Sigmoid colon (tissue), 7 donors: Measurements from ENCODE around the gene G3BP2. TPM values are rescaled to one million over a fixed set of nuclear protein-coding genes. Genes with fewer than 3 reads are reported as not detected.

Experiments used
- DNase-seq: peaks from one replicate; pipeline ENCODE4 v3.0.0-alpha.2; 2019
- H3K27ac ChIP-seq, 4 donors: fragments of 200-600 bp; sonication (generic); one replicate each; pipeline ENCODE4 v1.5.1; 2016 to 2019; ENCODE audit warnings: mild to moderate bottlenecking in 1 of 4
- H3K27me3 ChIP-seq, 3 donors: fragments of 200-600 bp; sonication (generic); one replicate each; pipeline ENCODE4 v1.5.1; 2019; ENCODE audit warnings: mild to moderate bottlenecking in 1 of 3
- H3K36me3 ChIP-seq, 4 donors: fragments of 200-600 bp; sonication (generic); one replicate each; pipeline ENCODE4 v1.5.1; 2016 to 2019
- H3K4me1 ChIP-seq, 4 donors: fragments of 200-600 bp; sonication (generic); one replicate each; pipeline ENCODE4 v1.5.1; 2017 to 2019
- H3K4me3 ChIP-seq, 4 donors: fragments of 200-600 bp; sonication (generic); one replicate each; pipeline ENCODE4 v1.5.1; 2017 to 2019; ENCODE audit warnings: mild to moderate bottlenecking in 2 of 4, moderate library complexity in 1 of 4
- H3K9me3 ChIP-seq, 4 donors: fragments of 200-600 bp in 3 of 4; sonication (generic) in 3 of 4; one replicate each; pipeline versions ENCODE4 v1.5.1 to v1.6.1; 2013 to 2019
- CTCF ChIP-seq, 4 experiments: fragments of 450-650 bp in 3 of 4; fragments of 200-600 bp in 1 of 4; IDR thresholded peaks; one replicate each; pipeline ENCODE4 v1.5.1; 2016 to 2019; ENCODE audit warnings: antibody characterized with exemption in 4 of 4, mild to moderate bottlenecking in 3 of 4, moderate library complexity in 2 of 4
- EP300 ChIP-seq, 4 donors: sonication (generic); formaldehyde crosslinking; IDR thresholded peaks; one replicate each; pipeline ENCODE4 v1.6.1; 2017; ENCODE audit warnings: antibody characterized with exemption in 4 of 4
- POLR2A ChIP-seq, 2 donors: fragments of 450-650 bp; IDR thresholded peaks; one replicate each; pipeline ENCODE4 v1.6.1; 2016; ENCODE audit warnings: antibody characterized with exemption in 2 of 2, mild to moderate bottlenecking in 2 of 2, moderate library complexity in 2 of 2
- POLR2AphosphoS5 ChIP-seq, 4 donors: sonication (generic); formaldehyde crosslinking; IDR thresholded peaks; one replicate each; pipeline ENCODE4 v1.6.1; 2017; ENCODE audit warnings: antibody characterized with exemption in 4 of 4
- WGBS, 2 donors: extraction: QIAGEN DNeasy Blood & Tissue Kit; methylation state at CpG; one replicate each; pipeline ENCODE4 v1.1.7; 2013; 5-methylcytosine and 5-hydroxymethylcytosine counted together
- intact Hi-C: fragments of 100-400 bp; cut with DNase I; formaldehyde crosslinking; loops from one replicate; pipeline ENCODE4 v1.15.1; 2023
- polyA plus RNA-seq, 3 donors: library from polyadenylated mRNA; stranded (reverse); fragments of 200-250 nt; gene quantifications; one replicate each; pipeline ENCODE4 v1.2.3, GENCODE V29; 2013
- total RNA-seq, 4 donors: library from RNA; depleted of rRNA; stranded (reverse); fragments of >200 nt; gene quantifications; one replicate each; pipeline ENCODE4 v1.1.0, GENCODE V29; 2016
- donor health status: healthy with polysubstance abuse.
- donor health status: Bipolar disorder and iron deficiency.
- donor health status: healthy.

G3BP2 gene
- total and polyA plus RNA-seq, 7 donors: 60.7 to 141 (median 102) TPM

GRCh38 chr4:75644095-75644494 lies 29.1 kb downstream of the G3BP2 start:
- H3K27ac ChIP-seq: no peak overlapping the region
- H3K4me3 ChIP-seq: no peak overlapping the region
- no peak for TF ChIP-seq EP300 (IDR thresholded peaks at IDR 0.05)
- TF ChIP-seq POLR2A (IDR thresholded peaks at IDR 0.05): no peak
- no peak for TF ChIP-seq POLR2AphosphoS5 (IDR thresholded peaks at IDR 0.05)
- no peak for TF ChIP-seq CTCF (IDR thresholded peaks at IDR 0.05)
- intact Hi-C loops: no loop called here
- no peaks in the 10 kb centered on the region for H3K9me3 ChIP-seq
- H3K36me3 ChIP-seq: peaks cover 18 to 60% (median 34%) of the 10 kb centered on the region in 4 donors
- H3K27me3 ChIP-seq: no peaks in the 10 kb centered on the region
- 56 to 60% methylated on average over 4 of the region's 4 CpGs for WGBS, 2 donors
- no peaks in the 10 kb centered on the region for H3K4me1 ChIP-seq
- DNase-seq: no peak

DNA sequence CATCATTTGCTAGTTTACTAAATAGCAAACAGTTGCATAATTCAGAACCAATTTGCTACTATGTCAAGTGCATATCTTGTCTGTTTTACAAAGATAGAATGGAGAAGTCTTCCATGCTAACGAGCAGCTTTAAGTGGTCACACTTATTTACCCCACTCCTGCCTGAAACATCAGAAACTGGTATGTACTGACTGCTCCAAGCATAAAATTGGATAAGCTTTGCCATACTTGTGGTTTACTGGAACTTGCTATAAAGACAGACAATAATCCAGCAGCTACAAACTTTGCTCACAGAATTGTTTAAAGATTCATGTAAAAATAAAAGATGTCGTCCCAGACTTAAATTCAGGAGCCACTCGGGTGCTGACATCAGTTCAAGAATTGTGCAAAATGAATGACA lies 29.6 kb downstream of the G3BP2 start:
- intact Hi-C loops: no loop called here
- Histone ChIP-seq H3K36me3 (peaks cover 18 to 56% (median 34%) of the 10 kb centered on the region in 4 donors), H3K27me3 (no peaks in the 10 kb centered on the region), H3K4me1 (no peaks in the 10 kb centered on the region), H3K9me3 (no peaks in the 10 kb centered on the region), H3K4me3 (no peak overlapping the region), H3K27ac (no peak overlapping the region)
- 71 to 76% methylated on average over 3 of the region's 3 CpGs for WGBS, 2 donors
- DNase-seq: no peak
- TF ChIP-seq CTCF (IDR thresholded peaks at IDR 0.05) (no peak), EP300 (IDR thresholded peaks at IDR 0.05) (no peak), POLR2AphosphoS5 (IDR thresholded peaks at IDR 0.05) (no peak), POLR2A (IDR thresholded peaks at IDR 0.05) (no peak)

- Histone ChIP-seq H3K27ac (no peak overlapping the region), H3K9me3 (no peaks in the 10 kb centered on the region), H3K27me3 (no peaks in the 10 kb centered on the region), H3K4me3 (no peak overlapping the region), H3K36me3 (peaks cover 0 to 11% (median under 1%) of the 10 kb centered on the region in 4 donors), H3K4me1 (no peaks in the 10 kb centered on the region)
- intact Hi-C loops: no loop called here
- DNase-seq: no peak
- WGBS, 2 donors: 96% methylated on average over 7 of the region's 7 CpGs
- TF ChIP-seq POLR2A (IDR thresholded peaks at IDR 0.05): no peak
- no peak for TF ChIP-seq EP300 (IDR thresholded peaks at IDR 0.05)
- TF ChIP-seq POLR2AphosphoS5 (IDR thresholded peaks at IDR 0.05): no peak
- no peak for TF ChIP-seq CTCF (IDR thresholded peaks at IDR 0.05)
These were observed 34.0 kb downstream of the G3BP2 start for GRCh38 chr4:75639124-75639695.

- intact Hi-C loops: no loop called here
- 89 to 94% methylated on average over 1 of the region's 1 CpG for WGBS, 2 donors
- no peak for DNase-seq
- Histone ChIP-seq H3K27me3 (no peaks in the 10 kb centered on the region), H3K4me1 (peaks cover 0 to 10% (median 0%) of the 10 kb centered on the region in 4 donors), H3K36me3 (peaks cover 0 to 1% (median 0%) of the 10 kb centered on the region in 4 donors), H3K4me3 (no peak overlapping the region), H3K9me3 (no peaks in the 10 kb centered on the region), H3K27ac (no peak overlapping the region)
- no peak for TF ChIP-seq CTCF (IDR thresholded peaks at IDR 0.05)
- no peak for TF ChIP-seq EP300 (IDR thresholded peaks at IDR 0.05)
- no peak for TF ChIP-seq POLR2A (IDR thresholded peaks at IDR 0.05)
- no peak for TF ChIP-seq POLR2AphosphoS5 (IDR thresholded peaks at IDR 0.05)
These were observed 35.4 kb downstream of the G3BP2 start for GRCh38 chr4:75637827-75638226.

DNA sequence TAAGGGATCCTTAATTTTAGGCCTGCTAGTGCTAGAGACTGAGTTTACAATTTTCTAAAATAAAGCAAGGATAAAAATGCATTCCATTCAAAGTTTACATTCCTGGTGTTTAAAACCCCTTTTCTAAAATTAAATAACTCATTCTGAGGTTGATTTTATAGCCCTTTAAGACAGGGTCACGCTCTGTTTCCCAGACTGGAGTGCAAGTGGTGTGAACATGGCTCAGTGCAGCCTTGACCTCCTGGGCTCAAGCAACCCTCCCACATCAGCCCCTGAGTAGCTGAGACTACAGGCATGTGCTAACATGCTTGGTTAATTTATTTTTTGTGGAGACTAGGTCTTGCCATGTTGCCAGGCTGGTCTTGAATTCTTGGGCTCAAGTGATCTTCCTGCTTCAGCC lies 36.0 kb downstream of the G3BP2 start:
- Histone ChIP-seq H3K4me3 (no peak overlapping the region), H3K27ac (no peak overlapping the region), H3K27me3 (no peaks in the 10 kb centered on the region), H3K4me1 (peaks cover 0 to 10% (median 0%) of the 10 kb centered on the region in 4 donors), H3K36me3 (no peaks in the 10 kb centered on the region), H3K9me3 (no peaks in the 10 kb centered on the region)
- DNase-seq: no peak
- intact Hi-C loops: no loop called here
- no peak for TF ChIP-seq CTCF (IDR thresholded peaks at IDR 0.05)
- TF ChIP-seq POLR2AphosphoS5 (IDR thresholded peaks at IDR 0.05): no peak
- TF ChIP-seq POLR2A (IDR thresholded peaks at IDR 0.05): no peak
- no peak for TF ChIP-seq EP300 (IDR thresholded peaks at IDR 0.05)
- WGBS, 2 donors: 70 to 78% methylated on average over 1 of the region's 1 CpG
